ENCODE data around the gene ZNF786. TPM values are rescaled to one million over a fixed set of nuclear protein-coding genes. Genes with fewer than 3 reads are reported as not detected.

The ZNF786 gene
- total RNA-seq, 1 experiment from 2014 or later, result 4.2 TPM

DNA sequence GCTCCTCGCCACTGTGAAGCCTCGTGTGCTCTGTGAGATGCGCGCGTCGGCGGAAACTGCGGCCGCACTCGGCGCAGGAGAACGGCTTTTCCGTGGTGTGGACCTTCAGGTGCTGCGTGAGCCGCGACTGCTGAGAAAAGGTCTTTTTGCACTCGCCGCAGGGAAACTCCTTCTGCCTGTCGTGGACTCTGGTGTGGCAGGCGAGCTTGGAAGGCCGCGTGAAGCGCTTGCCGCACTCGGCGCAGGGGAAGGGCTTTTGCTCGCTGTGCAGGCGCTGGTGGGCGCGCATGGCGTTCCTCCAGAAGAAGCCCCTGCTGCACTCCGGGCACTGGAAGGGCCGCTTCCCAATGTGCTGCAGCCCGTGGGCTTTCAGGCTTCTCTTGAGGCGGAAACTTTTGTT is 13.7 kb upstream of the ZNF786 start:
- no peak overlapping the region for H3K4me3 ChIP-seq (ENCODE audit: low read length)
- no peaks in the 10 kb centered on the region for H3K36me3 ChIP-seq (ENCODE audit: low read depth, low read length)
- H2AFZ ChIP-seq (ENCODE audit: low read length), result no peak overlapping the region
- no peaks in the 10 kb centered on the region for H4K20me1 ChIP-seq (ENCODE audit: low read length)
- TF ChIP-seq EZH2 (IDR thresholded peaks at IDR 0.05; ENCODE audit: low read length, unreplicated experiment) (no peak), EZH2phosphoT487 (IDR thresholded peaks at IDR 0.05; ENCODE audit: borderline replicate concordance, low read length) (no peak)
- TF ChIP-seq, protein P1, sequence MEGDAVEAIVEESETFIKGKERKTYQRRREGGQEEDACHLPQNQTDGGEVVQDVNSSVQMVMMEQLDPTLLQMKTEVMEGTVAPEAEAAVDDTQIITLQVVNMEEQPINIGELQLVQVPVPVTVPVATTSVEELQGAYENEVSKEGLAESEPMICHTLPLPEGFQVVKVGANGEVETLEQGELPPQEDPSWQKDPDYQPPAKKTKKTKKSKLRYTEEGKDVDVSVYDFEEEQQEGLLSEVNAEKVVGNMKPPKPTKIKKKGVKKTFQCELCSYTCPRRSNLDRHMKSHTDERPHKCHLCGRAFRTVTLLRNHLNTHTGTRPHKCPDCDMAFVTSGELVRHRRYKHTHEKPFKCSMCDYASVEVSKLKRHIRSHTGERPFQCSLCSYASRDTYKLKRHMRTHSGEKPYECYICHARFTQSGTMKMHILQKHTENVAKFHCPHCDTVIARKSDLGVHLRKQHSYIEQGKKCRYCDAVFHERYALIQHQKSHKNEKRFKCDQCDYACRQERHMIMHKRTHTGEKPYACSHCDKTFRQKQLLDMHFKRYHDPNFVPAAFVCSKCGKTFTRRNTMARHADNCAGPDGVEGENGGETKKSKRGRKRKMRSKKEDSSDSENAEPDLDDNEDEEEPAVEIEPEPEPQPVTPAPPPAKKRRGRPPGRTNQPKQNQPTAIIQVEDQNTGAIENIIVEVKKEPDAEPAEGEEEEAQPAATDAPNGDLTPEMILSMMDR (conservative IDR thresholded peaks at IDR 0.05; ENCODE audit: low read depth, low read length), result no peak
- ATAC-seq, result no peak
- ChIA-PET POLR2A (ENCODE audit: unreplicated experiment) (no interaction called here), CTCF (no interaction called here)
- no peaks in the 10 kb centered on the region for H3K27me3 ChIP-seq (ENCODE audit: low read length)
- H3K79me2 ChIP-seq (ENCODE audit: low read length), result no peaks in the 10 kb centered on the region
- no peaks in the 10 kb centered on the region for H3F3A ChIP-seq (ENCODE audit: low read length, unreplicated experiment)
- no peak overlapping the region for H3K4me2 ChIP-seq (ENCODE audit: low read length)
- no peak overlapping the region for H3K27ac ChIP-seq (ENCODE audit: low read length)
- no TSS peak for BruUV-seq (replicated peaks)
- H3K9me3 ChIP-seq (ENCODE audit: low read length), result no peaks in the 10 kb centered on the region
- DNase-seq, result no peak
- H3K9ac ChIP-seq (ENCODE audit: low read length), result no peak overlapping the region
- H3K9me2 ChIP-seq (replicated peaks; ENCODE audit: low read length), result no peaks in the 10 kb centered on the region
- intact Hi-C loops (cut with micrococcal nuclease), result no loop called here
- H3K4me1 ChIP-seq (ENCODE audit: insufficient read depth, low read length), result no peaks in the 10 kb centered on the region

DNA sequence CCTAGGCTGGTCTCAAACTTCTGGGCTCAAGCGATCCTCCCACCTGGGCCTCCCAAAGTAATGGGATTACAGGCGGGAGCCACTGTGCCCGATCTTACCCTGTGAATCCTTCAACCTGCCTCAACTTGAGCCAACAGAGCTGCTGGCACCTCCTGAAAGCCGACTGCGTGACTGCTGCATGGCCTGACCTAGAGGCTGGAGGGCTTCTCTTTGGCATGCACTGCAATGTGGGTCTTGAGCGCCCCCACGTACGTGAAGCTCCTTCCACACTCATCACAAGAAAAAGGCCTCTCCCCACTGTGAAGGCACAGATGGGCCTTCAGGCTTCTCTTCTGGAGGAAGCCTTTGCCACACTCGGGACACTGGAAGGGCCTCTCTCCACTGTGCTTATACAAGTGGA is 12.9 kb upstream of the ZNF786 start:
- TF ChIP-seq, protein P1 (conservative IDR thresholded peaks at IDR 0.05; ENCODE audit: low read depth, low read length), result no peak
- no peak for TF ChIP-seq EZH2phosphoT487 (IDR thresholded peaks at IDR 0.05; ENCODE audit: borderline replicate concordance, low read length)
- TF ChIP-seq EZH2 (IDR thresholded peaks at IDR 0.05; ENCODE audit: low read length, unreplicated experiment), result no peak
- Histone ChIP-seq H3K27me3 (ENCODE audit: low read length) (no peaks in the 10 kb centered on the region), H3K36me3 (ENCODE audit: low read depth, low read length) (no peaks in the 10 kb centered on the region), H3K4me2 (ENCODE audit: low read length) (no peak overlapping the region), H3K79me2 (ENCODE audit: low read length) (no peaks in the 10 kb centered on the region), H3K9me2 (replicated peaks; ENCODE audit: low read length) (no peaks in the 10 kb centered on the region), H3F3A (ENCODE audit: low read length, unreplicated experiment) (no peaks in the 10 kb centered on the region), H3K9ac (ENCODE audit: low read length) (no peak overlapping the region), H3K27ac (ENCODE audit: low read length) (no peak overlapping the region), H3K4me1 (ENCODE audit: insufficient read depth, low read length) (no peaks in the 10 kb centered on the region), H3K4me3 (ENCODE audit: low read length) (no peak overlapping the region), H4K20me1 (ENCODE audit: low read length) (no peaks in the 10 kb centered on the region), H3K9me3 (ENCODE audit: low read length) (no peaks in the 10 kb centered on the region), H2AFZ (ENCODE audit: low read length) (no peak overlapping the region)
- CTCF ChIA-PET, result no interaction called here
- DNase-seq (no peak), ATAC-seq (no peak)
- intact Hi-C loops (cut with micrococcal nuclease), result no loop called here
- BruUV-seq (replicated peaks), result TSS peak; percentile 24
- POLR2A ChIA-PET (ENCODE audit: unreplicated experiment), result no interaction called here

DNA sequence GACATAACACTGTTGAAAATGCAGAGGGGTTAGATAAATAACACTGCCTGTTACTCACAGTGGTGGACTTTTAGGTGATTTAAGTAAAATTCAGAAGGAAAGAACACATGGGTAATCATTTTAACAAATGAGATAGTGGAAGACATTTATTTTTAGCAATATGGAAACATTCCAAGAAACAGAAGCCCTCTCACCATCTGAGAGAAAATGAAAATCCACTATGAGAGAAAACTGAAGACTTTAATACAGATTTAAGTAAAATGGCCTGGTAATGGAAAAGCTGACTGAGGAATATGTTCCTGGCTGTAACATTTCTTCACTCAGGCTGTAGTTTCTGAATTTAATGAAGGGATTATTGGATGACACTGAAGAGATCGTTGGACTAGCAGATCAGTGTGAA is 12.1 kb upstream of the ZNF786 start:
- H2AFZ ChIP-seq (ENCODE audit: low read length), result no peak overlapping the region
- no peaks in the 10 kb centered on the region for H3K79me2 ChIP-seq (ENCODE audit: low read length)
- no peak overlapping the region for H3K4me3 ChIP-seq (ENCODE audit: low read length)
- no peak overlapping the region for H3K9ac ChIP-seq (ENCODE audit: low read length)
- no peaks in the 10 kb centered on the region for H3K9me2 ChIP-seq (replicated peaks; ENCODE audit: low read length)
- H3K9me3 ChIP-seq (ENCODE audit: low read length), result no peaks in the 10 kb centered on the region
- DNase-seq (no peak), ATAC-seq (no peak)
- no peaks in the 10 kb centered on the region for H4K20me1 ChIP-seq (ENCODE audit: low read length)
- no peak overlapping the region for H3K27ac ChIP-seq (ENCODE audit: low read length)
- TF ChIP-seq EZH2phosphoT487 (IDR thresholded peaks at IDR 0.05; ENCODE audit: borderline replicate concordance, low read length), result no peak
- H3K36me3 ChIP-seq (ENCODE audit: low read depth, low read length), result no peaks in the 10 kb centered on the region
- no peaks in the 10 kb centered on the region for H3K27me3 ChIP-seq (ENCODE audit: low read length)
- intact Hi-C loops (cut with micrococcal nuclease), result no loop called here
- ChIA-PET POLR2A (ENCODE audit: unreplicated experiment) (no interaction called here), CTCF (no interaction called here)
- BruUV-seq (replicated peaks), result no TSS peak
- no peaks in the 10 kb centered on the region for H3K4me1 ChIP-seq (ENCODE audit: insufficient read depth, low read length)
- H3F3A ChIP-seq (ENCODE audit: low read length, unreplicated experiment), result no peaks in the 10 kb centered on the region
- H3K4me2 ChIP-seq (ENCODE audit: low read length), result no peak overlapping the region
